HL-60 (cell line): Measurements from ENCODE around the gene NDRG4.

Experiments used
- DNase-seq, 2 experiments: peaks; one replicate each; pipeline ENCODE4 v3.0.0-alpha.2; 2010 to 2020; ENCODE audit warnings: low read depth in 1 of 2, low spot score in 1 of 2
- H3K27ac ChIP-seq: fragments of 250-450 bp; sonication (Bioruptor Pico); replicated peaks from 2 replicates; pipeline ENCODE4 v1.5.1; 2020; ENCODE audit warnings: mild to moderate bottlenecking, moderate library complexity
- H3K27me3 ChIP-seq: fragments of 250-450 bp; sonication (Bioruptor Pico); 2 replicates; pipeline ENCODE4 v1.5.1; 2021; ENCODE audit warnings: mild to moderate bottlenecking, moderate library complexity; ENCODE audit not compliant: insufficient read depth, poor library complexity, severe bottlenecking
- H3K4me3 ChIP-seq: replicated peaks from 2 replicates; pipeline ENCODE4 v1.5.1; 2011; ENCODE audit warnings: mild to moderate bottlenecking, control low read depth, low read length; ENCODE audit not compliant: insufficient read depth
- GABPA ChIP-seq: IDR thresholded peaks from 2 replicates; pipeline ENCODE4 v1.6.1; 2012; ENCODE audit warnings: low read depth
- POLR2AphosphoS5 ChIP-seq: IDR thresholded peaks from 2 replicates; pipeline ENCODE4 v1.6.1; 2012; ENCODE audit warnings: low read depth
- SPI1 ChIP-seq: IDR thresholded peaks from 2 replicates; pipeline ENCODE4 v1.6.1; 2012; ENCODE audit warnings: low read depth, mild to moderate bottlenecking, borderline replicate concordance
- TF ChIP-seq, protein P1 (sequence below): IDR thresholded peaks from 2 replicates; pipeline ENCODE4 v1.6.1; 2012; ENCODE audit warnings: low read depth; ENCODE audit not compliant: insufficient replicate concordance
- TF ChIP-seq, protein P2 (sequence below): IDR thresholded peaks from one replicate; pipeline ENCODE4 v1.5.1; 2011; ENCODE audit warnings: low read length, control low read depth, inconsistent platforms; ENCODE audit not compliant: insufficient read depth

NDRG4 gene

DNA sequence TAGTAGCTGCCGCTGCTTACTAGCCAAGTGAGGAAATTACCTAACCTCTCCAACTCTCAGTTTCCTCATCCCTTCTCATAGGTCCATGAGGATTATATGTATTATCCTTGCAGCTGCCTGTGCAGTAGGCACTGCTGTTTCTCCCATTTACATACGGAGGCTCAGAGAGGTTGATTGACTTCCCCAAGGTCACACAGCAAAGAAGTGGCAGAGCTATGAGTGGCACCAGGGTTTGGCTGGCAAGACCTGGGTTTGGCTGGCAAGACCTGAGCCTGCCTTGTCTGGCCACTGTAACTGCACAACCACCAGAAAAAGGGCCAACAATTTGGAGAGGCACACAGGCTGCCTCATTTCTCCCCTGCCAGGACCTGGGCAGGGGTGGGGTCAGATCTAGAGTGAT lies 2.5 kb upstream of the NDRG4 start:
- no peak overlapping the region for H3K27ac ChIP-seq
- peaks cover 32% of the 10 kb centered on the region for H3K27me3 ChIP-seq
- TF ChIP-seq POLR2AphosphoS5 (no peak), GABPA (no peak), SPI1 (no peak)
- TF ChIP-seq, protein P1, sequence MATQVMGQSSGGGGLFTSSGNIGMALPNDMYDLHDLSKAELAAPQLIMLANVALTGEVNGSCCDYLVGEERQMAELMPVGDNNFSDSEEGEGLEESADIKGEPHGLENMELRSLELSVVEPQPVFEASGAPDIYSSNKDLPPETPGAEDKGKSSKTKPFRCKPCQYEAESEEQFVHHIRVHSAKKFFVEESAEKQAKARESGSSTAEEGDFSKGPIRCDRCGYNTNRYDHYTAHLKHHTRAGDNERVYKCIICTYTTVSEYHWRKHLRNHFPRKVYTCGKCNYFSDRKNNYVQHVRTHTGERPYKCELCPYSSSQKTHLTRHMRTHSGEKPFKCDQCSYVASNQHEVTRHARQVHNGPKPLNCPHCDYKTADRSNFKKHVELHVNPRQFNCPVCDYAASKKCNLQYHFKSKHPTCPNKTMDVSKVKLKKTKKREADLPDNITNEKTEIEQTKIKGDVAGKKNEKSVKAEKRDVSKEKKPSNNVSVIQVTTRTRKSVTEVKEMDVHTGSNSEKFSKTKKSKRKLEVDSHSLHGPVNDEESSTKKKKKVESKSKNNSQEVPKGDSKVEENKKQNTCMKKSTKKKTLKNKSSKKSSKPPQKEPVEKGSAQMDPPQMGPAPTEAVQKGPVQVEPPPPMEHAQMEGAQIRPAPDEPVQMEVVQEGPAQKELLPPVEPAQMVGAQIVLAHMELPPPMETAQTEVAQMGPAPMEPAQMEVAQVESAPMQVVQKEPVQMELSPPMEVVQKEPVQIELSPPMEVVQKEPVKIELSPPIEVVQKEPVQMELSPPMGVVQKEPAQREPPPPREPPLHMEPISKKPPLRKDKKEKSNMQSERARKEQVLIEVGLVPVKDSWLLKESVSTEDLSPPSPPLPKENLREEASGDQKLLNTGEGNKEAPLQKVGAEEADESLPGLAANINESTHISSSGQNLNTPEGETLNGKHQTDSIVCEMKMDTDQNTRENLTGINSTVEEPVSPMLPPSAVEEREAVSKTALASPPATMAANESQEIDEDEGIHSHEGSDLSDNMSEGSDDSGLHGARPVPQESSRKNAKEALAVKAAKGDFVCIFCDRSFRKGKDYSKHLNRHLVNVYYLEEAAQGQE, result no peak
- TF ChIP-seq, protein P2, sequence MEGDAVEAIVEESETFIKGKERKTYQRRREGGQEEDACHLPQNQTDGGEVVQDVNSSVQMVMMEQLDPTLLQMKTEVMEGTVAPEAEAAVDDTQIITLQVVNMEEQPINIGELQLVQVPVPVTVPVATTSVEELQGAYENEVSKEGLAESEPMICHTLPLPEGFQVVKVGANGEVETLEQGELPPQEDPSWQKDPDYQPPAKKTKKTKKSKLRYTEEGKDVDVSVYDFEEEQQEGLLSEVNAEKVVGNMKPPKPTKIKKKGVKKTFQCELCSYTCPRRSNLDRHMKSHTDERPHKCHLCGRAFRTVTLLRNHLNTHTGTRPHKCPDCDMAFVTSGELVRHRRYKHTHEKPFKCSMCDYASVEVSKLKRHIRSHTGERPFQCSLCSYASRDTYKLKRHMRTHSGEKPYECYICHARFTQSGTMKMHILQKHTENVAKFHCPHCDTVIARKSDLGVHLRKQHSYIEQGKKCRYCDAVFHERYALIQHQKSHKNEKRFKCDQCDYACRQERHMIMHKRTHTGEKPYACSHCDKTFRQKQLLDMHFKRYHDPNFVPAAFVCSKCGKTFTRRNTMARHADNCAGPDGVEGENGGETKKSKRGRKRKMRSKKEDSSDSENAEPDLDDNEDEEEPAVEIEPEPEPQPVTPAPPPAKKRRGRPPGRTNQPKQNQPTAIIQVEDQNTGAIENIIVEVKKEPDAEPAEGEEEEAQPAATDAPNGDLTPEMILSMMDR, result no peak
- DNase-seq, result no peak
- no peak overlapping the region for H3K4me3 ChIP-seq

DNA sequence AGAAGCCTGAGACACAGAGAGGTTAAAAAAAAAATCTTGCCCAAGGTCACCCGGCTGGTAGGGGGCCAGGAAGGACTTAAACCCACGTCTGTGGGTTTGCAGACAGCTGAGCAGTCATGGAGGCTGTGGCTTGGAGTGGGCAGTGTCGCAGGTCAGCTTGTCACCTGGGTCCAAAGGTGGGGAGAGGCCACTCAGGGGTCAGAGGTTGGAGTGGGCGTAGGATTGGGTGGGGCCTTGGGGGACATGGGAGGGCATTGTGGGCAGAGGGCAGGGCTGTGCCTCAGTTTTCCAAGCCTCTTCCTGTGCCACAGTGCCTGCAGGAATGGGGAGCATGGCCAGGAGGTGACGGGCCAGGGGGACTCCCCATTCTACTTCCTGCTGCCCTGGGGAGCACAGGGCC lies 2.0 kb upstream of the NDRG4 start:
- Histone ChIP-seq H3K27me3 (peaks cover 32% of the 10 kb centered on the region), H3K27ac (no peak overlapping the region), H3K4me3 (no peak overlapping the region)
- TF ChIP-seq GABPA (no peak), POLR2AphosphoS5 (no peak), SPI1 (no peak)
- TF ChIP-seq, protein P2, result no peak
- TF ChIP-seq, protein P1, result no peak
- DNase-seq, result no peak

DNA sequence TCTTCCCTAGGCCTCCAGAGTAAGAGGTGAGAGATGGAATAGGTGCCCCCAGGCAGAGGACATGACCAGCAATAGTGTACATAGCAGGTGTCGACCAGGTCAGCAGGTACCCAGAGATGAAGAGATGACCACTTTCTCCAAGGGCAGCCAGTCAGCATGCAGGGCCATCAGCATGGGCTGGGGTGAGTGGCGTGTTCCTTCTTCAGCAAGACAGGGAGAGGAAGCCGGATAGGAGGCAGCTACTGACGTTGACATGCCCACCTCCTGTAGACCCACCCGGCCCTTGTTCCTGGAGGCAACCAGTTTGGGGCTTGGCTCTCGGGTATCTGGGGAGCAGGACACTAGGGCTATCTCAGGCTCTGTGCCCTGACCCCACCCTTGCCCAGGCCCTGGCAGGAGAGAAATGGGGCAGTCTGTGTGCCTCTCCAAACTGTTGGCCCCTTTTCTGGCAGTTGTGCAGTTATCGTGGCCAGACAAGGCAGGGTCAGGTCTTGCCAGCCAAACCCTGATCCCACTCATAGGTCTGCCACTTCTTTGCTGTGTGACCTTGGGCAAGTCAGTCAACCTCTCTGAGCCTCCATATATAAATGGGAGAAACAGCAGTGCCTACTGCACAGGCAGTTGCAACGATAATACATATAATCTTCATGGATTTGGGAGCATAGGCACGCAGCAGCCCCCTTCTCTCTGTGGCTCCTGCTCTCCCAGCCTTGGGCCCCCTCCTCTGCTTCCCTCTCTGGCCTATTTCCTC lies 1.4 kb upstream of the NDRG4 start:
- TF ChIP-seq GABPA, result no peak
- no peak for TF ChIP-seq SPI1
- TF ChIP-seq, protein P1, result no peak
- TF ChIP-seq, protein P2, result no peak
- no peak for TF ChIP-seq POLR2AphosphoS5
- no peak for DNase-seq
- Histone ChIP-seq H3K4me3 (no peak overlapping the region), H3K27ac (no peak overlapping the region), H3K27me3 (peaks cover 36% of the 10 kb centered on the region)
